Activated B cell treated with CpG ODN at 0.5 μM for 24 hours (primary cell): Measurements from ENCODE around the gene SUCLG2. TPM values are rescaled to one million over a fixed set of nuclear protein-coding genes. Genes with fewer than 3 reads are reported as not detected.

Experiments
- ATAC-seq: fragments of 200-7000 bp; cut with Tn5 transposase; one replicate; pipeline ENCODE4 v1.10.0; 2021; ENCODE audit warnings: low read depth, mild to moderate bottlenecking, moderate library complexity
- CTCF ChIA-PET: fragments of 350-600 bp; sonication (Branson Sonifier 250); formaldehyde crosslinking; loops from one replicate; lab custom pipeline; 2021; ENCODE audit warnings: antibody characterized with exemption; lab: Charles Lee
- POLR2A ChIA-PET: fragments of 350-600 bp; sonication (Branson Sonifier 250); formaldehyde crosslinking; loops from one replicate; lab custom pipeline; 2021; ENCODE audit warnings: antibody characterized with exemption; lab: Charles Lee
- DNase-seq: peaks from one replicate; pipeline ENCODE4 v3.0.0; 2022
- H3K27ac Mint-ChIP-seq: one replicate; pipeline ENCODE4 v1.8.0; 2020; ENCODE audit warnings: mixed read lengths
- H3K27me3 Mint-ChIP-seq: one replicate; pipeline ENCODE4 v1.8.0; 2021; ENCODE audit warnings: mixed read lengths
- H3K36me3 Mint-ChIP-seq: one replicate; pipeline ENCODE4 v1.8.0; 2021; ENCODE audit warnings: low read depth, mixed read lengths
- H3K4me1 Mint-ChIP-seq: one replicate; pipeline ENCODE4 v1.8.0; 2021; ENCODE audit warnings: mixed read lengths
- H3K4me3 Mint-ChIP-seq: one replicate; pipeline ENCODE4 v1.8.0; 2020; ENCODE audit warnings: mild to moderate bottlenecking, mixed read lengths
- H3K9me3 Mint-ChIP-seq: one replicate; pipeline ENCODE4 v1.8.0; 2020; ENCODE audit warnings: mixed read lengths
- CTCF ChIP-seq: fragments of 200-600 bp; IDR thresholded peaks from one replicate; pipeline ENCODE4 v1.8.0; 2022; ENCODE audit warnings: antibody characterized with exemption, mild to moderate bottlenecking
- intact Hi-C: fragments of 100-400 bp; cut with micrococcal nuclease; formaldehyde crosslinking; loops from one replicate; pipeline ENCODE4 v1.15.1; 2024
- total RNA-seq: library from RNA; stranded (reverse); gene quantifications from 2 replicates; pipeline ENCODE4 v1.2.3, GENCODE V29; 2022

The SUCLG2 gene
- total RNA-seq, 1 donor from 2014 or later = 40.8 TPM

DNA sequence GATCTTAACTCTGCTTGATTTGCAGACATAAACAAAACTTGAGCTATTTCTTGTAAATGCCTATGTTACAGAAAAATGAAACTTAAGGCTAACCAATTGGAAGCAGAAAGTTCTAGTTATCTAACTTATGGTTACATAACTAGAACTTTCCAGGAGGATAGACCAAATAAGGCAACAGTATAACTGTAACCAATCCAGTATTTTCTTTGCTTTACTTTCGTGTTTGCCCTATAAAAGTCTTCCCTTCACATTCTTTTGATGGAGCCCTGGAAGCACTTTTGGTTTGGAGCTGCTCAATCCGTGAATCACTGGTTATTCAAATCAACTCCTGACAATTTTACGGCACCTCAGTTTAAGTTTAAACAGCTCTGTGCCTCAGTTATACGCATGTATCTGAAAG is 164.6 kb downstream of the SUCLG2 start:
- Mint-ChIP-seq H3K9me3 (no peaks in the 10 kb centered on the region), H3K27ac (no peak overlapping the region), H3K4me3 (no peak overlapping the region), H3K4me1 (no peaks in the 10 kb centered on the region), H3K27me3 (no peaks in the 10 kb centered on the region), H3K36me3 (peaks cover 49% of the 10 kb centered on the region)
- ChIA-PET CTCF (no interaction called here), POLR2A (no interaction called here)
- ATAC-seq (no peak), DNase-seq (no peak)
- no peak for TF ChIP-seq CTCF
- intact Hi-C loops = no loop called here

DNA sequence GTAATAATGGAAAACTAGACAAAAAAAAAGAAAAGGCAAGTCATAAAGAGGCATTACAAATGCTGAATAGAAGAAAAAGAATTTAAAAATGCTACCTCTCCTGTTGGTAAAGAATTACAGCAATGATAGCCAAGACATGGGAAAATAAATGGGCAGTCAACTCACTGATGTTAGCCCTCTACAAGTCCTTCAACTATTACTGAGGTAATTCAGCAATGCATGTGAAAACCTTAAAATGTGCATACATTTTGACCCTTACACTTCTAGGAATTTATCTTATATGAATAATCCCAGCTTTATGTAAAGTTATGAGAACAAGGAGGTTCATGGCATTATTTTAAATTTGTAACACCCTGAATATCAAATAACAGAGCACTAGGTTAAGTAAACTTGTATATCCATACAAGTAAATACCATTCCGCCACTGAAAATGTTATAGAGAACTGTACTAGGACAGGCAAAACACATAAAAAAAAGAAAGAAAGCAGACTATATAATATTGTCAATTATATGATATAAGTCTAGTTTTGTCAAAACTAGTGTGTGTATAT is 166.8 kb downstream of the SUCLG2 start:
- H3K4me3 Mint-ChIP-seq = no peak overlapping the region
- intact Hi-C loops = no loop called here
- H3K27me3 Mint-ChIP-seq = no peaks in the 10 kb centered on the region
- no peaks in the 10 kb centered on the region for H3K4me1 Mint-ChIP-seq
- ChIA-PET POLR2A (no interaction called here), CTCF (no interaction called here)
- no peak for TF ChIP-seq CTCF
- H3K9me3 Mint-ChIP-seq = no peaks in the 10 kb centered on the region
- ATAC-seq (no peak), DNase-seq (no peak)
- H3K36me3 Mint-ChIP-seq = peaks cover 44% of the 10 kb centered on the region
- H3K27ac Mint-ChIP-seq = no peak overlapping the region

DNA sequence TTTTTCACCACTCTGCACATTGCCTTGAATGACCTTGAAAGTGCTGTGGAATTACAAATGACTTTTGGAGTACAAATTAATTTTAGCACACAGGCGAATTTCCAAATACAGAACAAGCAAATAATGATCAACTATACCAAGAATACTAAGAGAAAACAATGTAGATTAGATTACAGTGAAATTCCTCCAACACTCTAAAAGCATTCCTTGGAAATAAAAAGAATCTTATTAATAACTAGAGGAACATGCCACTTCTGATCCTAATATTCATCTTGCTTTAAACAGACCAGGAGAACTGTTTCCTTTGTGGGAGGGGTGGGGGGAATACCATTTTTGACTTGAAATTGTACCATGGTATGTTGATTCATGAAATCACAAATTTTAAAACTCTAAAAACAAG is 167.5 kb downstream of the SUCLG2 start:
- H3K4me1 Mint-ChIP-seq = no peaks in the 10 kb centered on the region
- CTCF ChIA-PET = no interaction called here
- no peak overlapping the region for H3K4me3 Mint-ChIP-seq
- H3K9me3 Mint-ChIP-seq = no peaks in the 10 kb centered on the region
- peaks cover 44% of the 10 kb centered on the region for H3K36me3 Mint-ChIP-seq
- intact Hi-C loops = no loop called here
- H3K27me3 Mint-ChIP-seq = no peaks in the 10 kb centered on the region
- POLR2A ChIA-PET = no interaction called here
- ATAC-seq (no peak), DNase-seq (no peak)
- no peak overlapping the region for H3K27ac Mint-ChIP-seq
- no peak for TF ChIP-seq CTCF

DNA sequence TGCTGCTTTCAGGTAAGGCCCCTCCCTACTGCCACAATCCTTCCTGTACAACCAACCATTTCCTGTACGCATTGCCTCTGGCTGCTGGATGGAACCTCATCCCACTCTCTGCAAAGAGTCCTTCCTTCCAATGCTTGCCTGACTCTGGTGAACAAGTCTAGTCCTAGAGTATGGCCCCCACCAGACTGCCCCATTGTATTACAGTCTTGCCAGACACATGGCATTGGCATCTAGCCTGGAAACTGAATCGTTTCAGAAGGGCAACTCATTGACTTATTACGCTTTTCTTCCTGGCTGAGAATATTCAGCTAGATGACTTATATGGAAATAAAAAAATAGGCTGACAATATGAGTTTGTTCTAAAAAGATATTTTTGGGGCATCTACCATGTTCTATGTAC is 170.3 kb downstream of the SUCLG2 start:
- Mint-ChIP-seq H3K9me3 (no peaks in the 10 kb centered on the region), H3K4me3 (no peak overlapping the region), H3K36me3 (peaks cover 44% of the 10 kb centered on the region), H3K4me1 (no peaks in the 10 kb centered on the region), H3K27me3 (no peaks in the 10 kb centered on the region), H3K27ac (no peak overlapping the region)
- DNase-seq (no peak), ATAC-seq (no peak)
- intact Hi-C loops = no loop called here
- ChIA-PET POLR2A (no interaction called here), CTCF (no interaction called here)
- TF ChIP-seq CTCF = no peak

DNA sequence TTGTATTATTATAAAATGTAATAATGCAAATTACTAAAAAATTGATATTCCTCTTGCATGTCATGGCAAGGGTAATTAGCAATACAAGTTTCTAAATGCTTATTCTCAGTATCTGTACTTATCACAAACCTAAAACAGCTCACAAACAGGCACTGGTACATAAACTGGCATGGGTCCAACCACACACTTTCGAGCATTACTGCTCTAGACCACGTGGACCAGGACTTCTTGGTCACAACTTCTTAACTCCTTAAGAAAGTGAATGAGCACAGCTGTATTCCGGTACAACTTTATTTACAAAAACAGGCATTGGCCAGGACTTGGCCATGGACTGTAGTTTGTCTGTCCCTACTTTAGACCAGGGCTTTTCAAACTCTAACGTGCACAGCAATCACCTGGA is 173.3 kb downstream of the SUCLG2 start:
- Mint-ChIP-seq H3K4me3 (no peak overlapping the region), H3K36me3 (peaks cover 52% of the 10 kb centered on the region), H3K27ac (no peak overlapping the region), H3K9me3 (no peaks in the 10 kb centered on the region), H3K4me1 (no peaks in the 10 kb centered on the region), H3K27me3 (no peaks in the 10 kb centered on the region)
- TF ChIP-seq CTCF = no peak
- intact Hi-C loops = no loop called here
- CTCF ChIA-PET = no interaction called here
- no peak for ATAC-seq
- POLR2A ChIA-PET = no interaction called here
- no peak for DNase-seq
